SK-N-SH treated with all-trans-retinoic acid at 6 μM for 48 hours (cell line): ENCODE measurements around the gene EIF4G1.

Source experiments
- ATAC-seq: fragments of 200-7000 bp; cut with Tn5 transposase; 3 replicates; pipeline ENCODE4 v1.9.1; 2020; ENCODE audit warnings: mild to moderate bottlenecking, moderate library complexity
- ARNTL ChIP-seq: fragments of 450-650 bp; formaldehyde crosslinking; IDR thresholded peaks from 2 replicates; pipeline ENCODE4 v1.5.0; 2020; ENCODE audit warnings: low read depth, mild to moderate bottlenecking, moderate library complexity, borderline replicate concordance
- BACH2 ChIP-seq: fragments of 250-450 bp; sonication (Bioruptor Pico); IDR thresholded peaks from 2 replicates; pipeline ENCODE4 v1.9.0; 2021; ENCODE audit warnings: mild to moderate bottlenecking, borderline replicate concordance
- CSDC2 ChIP-seq: fragments of 250-450 bp; sonication (Bioruptor Pico); IDR thresholded peaks from 2 replicates; pipeline ENCODE4 v1.5.0; 2020; ENCODE audit warnings: mild to moderate bottlenecking, moderate library complexity
- CSRNP3 ChIP-seq: fragments of 250-450 bp; sonication (Bioruptor Pico); IDR thresholded peaks from 2 replicates; pipeline ENCODE4 v1.5.1; 2021; ENCODE audit warnings: mild to moderate bottlenecking, moderate library complexity
- ESRRG ChIP-seq: fragments of 250-450 bp; sonication (Bioruptor Pico); IDR thresholded peaks from 2 replicates; pipeline ENCODE4 v1.6.1; 2021; ENCODE audit warnings: mild to moderate bottlenecking
- GLIS3 ChIP-seq: fragments of 250-450 bp; sonication (Bioruptor Pico); IDR thresholded peaks from 2 replicates; pipeline ENCODE4 v1.5.0; 2020; ENCODE audit warnings: mild to moderate bottlenecking, moderate library complexity
- ISL1 ChIP-seq: fragments of 250-450 bp; sonication (Bioruptor Pico); IDR thresholded peaks from 2 replicates; pipeline ENCODE4 v2.1.2; 2022; ENCODE audit warnings: mild to moderate bottlenecking, moderate library complexity
- OSR1 ChIP-seq: fragments of 250-450 bp; sonication (Bioruptor Pico); IDR thresholded peaks from 2 replicates; pipeline ENCODE4 v1.8.0; 2022; ENCODE audit warnings: moderate library complexity, mild to moderate bottlenecking, inconsistent platforms
- PATZ1 ChIP-seq: fragments of 250-450 bp; sonication (Bioruptor Pico); IDR thresholded peaks from 2 replicates; pipeline ENCODE4 v1.8.0; 2020; ENCODE audit warnings: mild to moderate bottlenecking, moderate library complexity, borderline replicate concordance
- POU6F1 ChIP-seq: fragments of 250-450 bp; sonication (Bioruptor Pico); IDR thresholded peaks from 2 replicates; pipeline ENCODE4 v1.8.0; 2021; ENCODE audit warnings: low read depth, mild to moderate bottlenecking, moderate library complexity, borderline replicate concordance
- PPARA ChIP-seq: fragments of 250-450 bp; sonication (Bioruptor Pico); IDR thresholded peaks from 2 replicates; pipeline ENCODE4 v1.5.0; 2020; ENCODE audit warnings: mild to moderate bottlenecking, borderline replicate concordance
- RARB ChIP-seq: fragments of 250-450 bp; sonication (Bioruptor Pico); IDR thresholded peaks from 2 replicates; pipeline ENCODE4 v1.8.0; 2021; ENCODE audit warnings: mild to moderate bottlenecking, moderate library complexity
- TCF4 ChIP-seq: fragments of 250-450 bp; sonication (Bioruptor Pico); IDR thresholded peaks from 2 replicates; pipeline ENCODE4 v1.8.0; 2021; ENCODE audit warnings: mild to moderate bottlenecking, moderate library complexity, borderline replicate concordance
- TSHZ2 ChIP-seq: fragments of 250-450 bp; sonication (Bioruptor Pico); IDR thresholded peaks from 2 replicates; pipeline ENCODE4 v1.5.0; 2020; ENCODE audit warnings: mild to moderate bottlenecking, moderate library complexity
- ZC3H10 ChIP-seq: fragments of 250-450 bp; sonication (Bioruptor Pico); IDR thresholded peaks from 2 replicates; pipeline ENCODE4 v1.5.1; 2021; ENCODE audit warnings: mild to moderate bottlenecking, moderate library complexity
- ZFP3 ChIP-seq: fragments of 250-450 bp; sonication (Bioruptor Pico); IDR thresholded peaks from 2 replicates; pipeline ENCODE4 v1.5.0; 2020; ENCODE audit warnings: mild to moderate bottlenecking, moderate library complexity
- ZFP30 ChIP-seq: fragments of 450-650 bp; formaldehyde crosslinking; IDR thresholded peaks from 2 replicates; pipeline ENCODE4 v1.5.0; 2022; ENCODE audit warnings: mild to moderate bottlenecking, moderate library complexity
- ZNF565 ChIP-seq: fragments of 450-650 bp; formaldehyde crosslinking; conservative IDR thresholded peaks from 2 replicates; pipeline ENCODE4 v1.5.0; 2020; ENCODE audit warnings: low read depth, mild to moderate bottlenecking, moderate library complexity
- ZNF70 ChIP-seq: fragments of 450-650 bp; formaldehyde crosslinking; IDR thresholded peaks from 2 replicates; pipeline ENCODE4 v1.5.0; 2020; ENCODE audit warnings: mild to moderate bottlenecking, moderate library complexity
- ZNF8 ChIP-seq: fragments of 450-650 bp; formaldehyde crosslinking; IDR thresholded peaks from 2 replicates; pipeline ENCODE4 v1.5.0; 2020; ENCODE audit warnings: mild to moderate bottlenecking, moderate library complexity

Gene EIF4G1

GRCh38 chr3:184296616-184297015 is 17.8 kb upstream of the EIF4G1 start (continued):
- TF ChIP-seq PATZ1 (CRISPR knock-in tag) (no peak), ZNF565 (CRISPR knock-in tag) (no peak), ZNF8 (no peak)

- no peak for TF ChIP-seq ZFP3 (CRISPR knock-in tag)
- TF ChIP-seq ZNF70 (CRISPR knock-in tag), result no peak
- no peak for TF ChIP-seq ZNF8
- TF ChIP-seq TSHZ2, result no peak
- no peak for TF ChIP-seq ZNF565 (CRISPR knock-in tag)
- TF ChIP-seq PPARA (CRISPR knock-in tag), result no peak
- no peak for TF ChIP-seq ZC3H10 (CRISPR knock-in tag)
- TF ChIP-seq OSR1, result no peak
- no peak for TF ChIP-seq ZFP30 (CRISPR knock-in tag)
- no peak for TF ChIP-seq RARB (CRISPR knock-in tag)
- TF ChIP-seq TCF4, result no peak
- no peak for TF ChIP-seq POU6F1 (CRISPR knock-in tag)
- ATAC-seq, result peak; percentile 97
These were observed 15.5 kb upstream of the EIF4G1 start, which contains the start of gene PSMD2 for GRCh38 chr3:184298759-184299487. Gene PSMD2 (plus strand): TSS chr3:184299241. CDS start chr3:184299267, 26 bp downstream.

GRCh38 chr3:184299488-184300377 is 14.7 kb upstream of the EIF4G1 start:
- no peak for TF ChIP-seq OSR1
- TF ChIP-seq ZFP30 (CRISPR knock-in tag), result no peak
- ATAC-seq, result peak; percentile 21

- ATAC-seq, result no peak
- no peak for TF ChIP-seq ISL1 (CRISPR knock-in tag)
- TF ChIP-seq ARNTL (CRISPR knock-in tag), result no peak
- no peak for TF ChIP-seq ZNF70 (CRISPR knock-in tag)
- no peak for TF ChIP-seq ESRRG (CRISPR knock-in tag)
- no peak for TF ChIP-seq OSR1
- TF ChIP-seq CSRNP3 (CRISPR knock-in tag), result no peak
- no peak for TF ChIP-seq TCF4
- TF ChIP-seq GLIS3 (CRISPR knock-in tag), result no peak
- no peak for TF ChIP-seq BACH2 (CRISPR knock-in tag)
- TF ChIP-seq ZNF8, result no peak
- no peak for TF ChIP-seq PPARA (CRISPR knock-in tag)
- TF ChIP-seq CSDC2 (CRISPR knock-in tag), result no peak
These were observed 14.1 kb upstream of the EIF4G1 start for GRCh38 chr3:184300378-184300720.
